NT2/D1 (cell line): ENCODE data around the gene SCN3B.

Source experiments
- SUZ12 ChIP-seq: IDR thresholded peaks from 2 replicates; pipeline ENCODE4 v1.6.1; 2011; ENCODE audit not compliant: insufficient read length, insufficient read depth; ENCODE audit errors: extremely low read depth
- YY1 ChIP-seq: IDR thresholded peaks from 2 replicates; pipeline ENCODE4 v1.6.1; 2011; ENCODE audit not compliant: insufficient read length, insufficient read depth
- ZNF274 ChIP-seq: IDR thresholded peaks from 2 replicates; pipeline ENCODE4 v1.6.1; 2011; ENCODE audit warnings: mild to moderate bottlenecking, low read depth, low read length

GRCh38 chr11:123587559-123587958, 66.9 kb downstream of the SCN3B start:
- TF ChIP-seq YY1 (no peak), SUZ12 (no peak), ZNF274 (no peak)
